NCI-H69 (cell line): ENCODE data around the gene SAMD3.
"Not testable (repeated sequence)": the region's sequence is repeated elsewhere in the genome, so short reads cannot be mapped to it uniquely, and the experiment has no call there.

ENCODE experiments used
- DNase-seq: peaks from one replicate; lab custom pipeline; 2025; lab: John Stamatoyannopoulos, UW

SAMD3 gene

GRCh38 chr6:130207979-130208649 is 14.6 kb downstream of the SAMD3 start:
- no peak for DNase-seq

- DNase-seq = no peak
Observed at GRCh38 chr6:130206479-130206878, 16.3 kb downstream of the SAMD3 start.

DNA sequence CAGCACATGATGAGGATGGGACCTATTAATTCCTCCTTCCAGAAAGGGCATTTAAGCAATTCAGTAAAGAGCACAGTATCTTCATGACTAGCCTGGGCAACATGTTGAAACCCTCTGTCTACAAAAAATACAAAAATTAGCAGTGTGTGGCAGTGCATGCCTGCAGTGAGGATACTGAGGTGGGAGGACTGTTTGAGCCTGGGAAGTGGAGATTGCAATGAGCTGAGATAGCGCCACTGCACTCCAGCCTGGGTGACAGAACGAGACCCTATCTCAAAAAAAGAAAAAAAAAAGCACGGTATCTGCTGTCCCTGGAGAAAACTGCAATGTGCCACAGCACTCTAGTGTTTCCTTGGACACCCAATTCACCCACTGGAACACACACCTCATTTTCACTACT is 18.4 kb downstream of the SAMD3 start:
- no peak for DNase-seq

GRCh38 chr6:130203370-130203769 is 19.4 kb downstream of the SAMD3 start:
- DNase-seq = no peak

- DNase-seq = no peak
Observed at GRCh38 chr6:130202782-130203181, 20.0 kb downstream of the SAMD3 start.

- no peak for DNase-seq
Observed at GRCh38 chr6:130200020-130200419, 22.7 kb downstream of the SAMD3 start.

DNA sequence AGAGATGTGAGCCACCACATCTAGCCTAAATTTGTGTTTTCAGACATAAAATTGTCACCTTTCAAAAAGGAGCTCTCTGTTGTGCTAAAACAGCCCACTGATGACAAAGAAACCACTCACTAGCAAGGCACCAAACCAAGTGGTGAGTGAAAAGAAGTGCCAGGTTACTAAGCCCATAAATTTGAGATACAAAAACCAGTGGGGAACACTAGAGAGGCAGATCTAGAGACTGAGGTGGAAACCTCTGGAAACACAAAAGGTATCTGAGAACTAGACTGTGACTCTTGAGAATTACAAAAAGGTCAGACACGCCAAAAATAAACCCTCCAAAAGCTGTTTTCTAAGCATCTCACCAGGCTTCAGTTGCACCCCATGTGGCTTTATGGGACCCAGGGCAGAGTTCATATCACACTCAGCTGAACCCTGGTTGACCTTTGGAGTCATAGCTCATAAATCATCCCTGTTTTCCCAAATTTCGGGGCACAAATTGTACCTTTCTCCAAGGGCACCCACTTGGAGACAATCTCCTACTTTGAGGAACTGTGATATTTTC is 24.2 kb downstream of the SAMD3 start:
- no peak for DNase-seq

- DNase-seq = not testable (repeated sequence)
Observed at GRCh38 chr6:130197816-130198482, 24.8 kb downstream of the SAMD3 start.

GRCh38 chr6:130194434-130194833 is 28.3 kb downstream of the SAMD3 start:
- DNase-seq = not testable (repeated sequence)

GRCh38 chr6:130190701-130191690 is 31.8 kb downstream of the SAMD3 start:
- no peak for DNase-seq

DNA sequence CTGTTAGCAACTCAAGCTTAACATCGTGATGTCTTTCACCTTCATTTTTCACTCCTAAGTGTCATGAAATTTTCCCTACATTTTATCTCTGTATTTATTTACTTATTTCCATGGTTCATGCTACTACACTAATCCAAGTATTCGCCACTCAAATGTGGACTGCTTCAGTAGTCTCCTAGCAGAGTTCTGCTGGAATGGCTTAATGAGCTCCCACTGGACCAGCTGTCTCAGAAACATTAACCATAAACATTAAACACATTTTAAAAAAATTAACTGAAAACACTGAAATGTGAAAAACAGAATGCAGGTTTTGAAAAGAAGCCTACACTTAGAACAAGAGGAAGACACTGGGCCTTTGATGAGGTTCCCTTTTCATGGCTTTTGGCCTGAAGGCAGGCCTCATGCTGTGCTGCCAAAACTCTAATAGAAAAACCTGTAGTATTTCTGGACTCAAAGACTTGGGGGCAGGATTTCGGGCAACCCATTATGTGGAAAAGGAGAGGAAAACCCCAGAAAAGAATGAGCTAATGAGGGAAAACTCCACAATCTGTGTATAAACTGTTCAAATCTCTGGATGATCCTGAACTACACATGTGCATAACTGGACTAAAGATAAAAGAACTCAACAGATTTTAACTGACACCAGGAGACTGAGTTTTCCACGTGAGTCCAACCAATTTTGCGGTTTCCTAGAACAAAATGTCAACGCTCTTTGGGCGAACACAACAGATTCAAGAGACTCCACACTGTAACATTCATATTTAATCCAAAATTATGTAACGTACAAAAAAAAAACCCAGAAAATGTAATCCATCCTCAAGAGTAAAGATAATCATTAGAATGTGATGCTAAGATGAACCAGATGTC is 33.0 kb downstream of the SAMD3 start:
- DNase-seq = no peak

DNA sequence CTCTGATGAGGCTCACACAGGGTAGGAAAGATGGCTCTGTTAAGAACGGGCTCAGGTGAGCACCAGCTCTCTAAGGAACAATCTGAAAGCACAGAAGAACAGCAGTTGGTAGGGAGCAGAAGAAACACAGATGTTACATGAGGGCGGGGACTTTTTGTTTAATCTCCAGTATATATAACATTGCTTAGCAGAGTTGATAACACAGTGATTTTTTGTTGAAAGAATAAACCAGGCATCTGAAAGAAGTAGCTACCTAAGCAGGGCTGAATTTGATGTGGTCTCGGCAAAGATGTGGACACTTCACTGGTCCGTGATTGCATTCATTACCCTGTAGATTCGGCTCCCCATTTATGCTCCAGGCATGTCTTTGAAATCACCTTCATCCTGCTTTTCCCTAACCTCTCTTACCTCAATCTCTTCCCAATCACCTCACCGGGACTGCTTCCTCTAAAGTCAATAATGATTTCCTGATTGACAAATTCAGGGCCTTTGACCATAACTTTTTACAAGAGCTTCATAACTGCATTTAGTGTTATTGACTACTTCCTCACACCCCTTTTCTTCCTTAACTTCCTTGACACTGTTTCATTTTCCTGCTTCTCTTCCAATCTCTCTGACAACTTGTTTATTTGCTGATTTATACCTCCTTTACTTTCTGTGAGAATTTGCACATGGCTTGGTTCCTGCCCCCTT is 34.4 kb downstream of the SAMD3 start:
- DNase-seq = no peak

- DNase-seq = no peak
Observed at GRCh38 chr6:130187335-130188206, 35.2 kb downstream of the SAMD3 start.

GRCh38 chr6:130185658-130186057 is 37.1 kb downstream of the SAMD3 start:
- DNase-seq = no peak

DNA sequence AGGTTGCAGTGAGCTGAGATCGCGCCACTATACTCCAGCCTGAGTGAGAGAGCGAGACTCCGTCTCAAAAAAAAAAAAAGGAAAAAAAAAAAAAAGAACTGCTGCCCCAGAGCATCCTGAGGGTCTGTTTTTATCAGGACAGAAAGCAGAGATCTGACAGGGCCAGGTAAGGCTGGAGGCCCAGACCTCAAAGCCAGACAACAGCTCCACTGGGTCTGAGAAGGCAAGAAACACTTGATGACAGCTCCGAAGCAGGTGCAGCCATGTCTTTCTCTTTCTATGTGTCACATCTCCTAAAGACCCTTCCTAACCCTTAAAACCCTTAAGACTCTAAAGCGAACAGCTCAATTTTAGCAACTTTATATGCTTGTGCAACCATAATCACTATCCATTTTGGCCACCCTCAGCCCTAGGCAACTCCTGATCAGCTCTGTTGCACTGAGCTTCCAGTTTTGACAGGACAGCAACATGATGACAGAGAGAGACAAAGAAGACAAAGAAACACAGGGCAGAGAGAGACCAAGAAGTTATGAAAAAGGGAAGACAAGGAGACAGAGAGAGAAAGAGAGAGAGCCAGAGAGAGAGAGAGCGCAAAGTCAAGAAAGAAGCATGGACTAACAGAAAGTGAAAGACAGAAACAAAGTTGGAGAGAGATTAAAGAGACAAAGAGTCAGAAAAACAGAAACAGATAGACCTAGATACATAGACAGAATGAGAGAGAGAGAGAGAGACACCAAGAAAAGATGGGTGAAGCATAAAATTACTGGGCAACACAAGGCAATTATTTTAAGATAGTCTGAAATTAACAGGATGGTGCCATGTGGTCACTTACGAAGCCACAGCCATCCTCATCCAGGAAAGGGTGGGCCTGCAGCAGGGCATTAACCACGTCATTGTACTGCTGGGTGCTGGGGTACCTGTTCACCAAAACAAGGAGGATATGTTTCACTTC is 39.2 kb downstream of the SAMD3 start:
- no peak for DNase-seq

DNA sequence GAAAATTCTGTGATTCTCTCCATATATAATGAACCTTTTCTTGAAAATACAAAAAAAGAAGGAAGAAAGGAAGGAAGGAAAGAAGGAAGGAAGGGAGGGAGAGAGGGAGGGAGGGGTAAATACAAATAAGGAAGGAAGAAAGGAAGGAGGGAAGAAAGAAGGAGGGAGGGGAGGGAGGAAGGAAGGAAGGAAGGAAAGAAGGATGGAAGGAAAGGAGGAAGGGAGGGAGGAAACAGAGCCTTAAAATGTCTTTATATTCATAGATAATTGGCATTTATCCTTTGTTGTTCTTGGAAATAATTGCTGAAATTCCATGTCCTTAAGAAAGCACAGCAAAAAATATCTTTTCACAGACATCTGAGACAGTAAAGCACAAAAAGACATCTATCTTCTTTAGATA is 40.3 kb downstream of the SAMD3 start:
- DNase-seq = no peak

- DNase-seq = no peak
Observed at GRCh38 chr6:130178692-130179091, 44.1 kb downstream of the SAMD3 start.

GRCh38 chr6:130176378-130176777 is 46.4 kb downstream of the SAMD3 start:
- no peak for DNase-seq
